ENCODE data around the gene SERPINA7.
A peak's percentile ranks its signal among the peaks of the same experiment; 100 is the strongest.

Gene SERPINA7

DNA sequence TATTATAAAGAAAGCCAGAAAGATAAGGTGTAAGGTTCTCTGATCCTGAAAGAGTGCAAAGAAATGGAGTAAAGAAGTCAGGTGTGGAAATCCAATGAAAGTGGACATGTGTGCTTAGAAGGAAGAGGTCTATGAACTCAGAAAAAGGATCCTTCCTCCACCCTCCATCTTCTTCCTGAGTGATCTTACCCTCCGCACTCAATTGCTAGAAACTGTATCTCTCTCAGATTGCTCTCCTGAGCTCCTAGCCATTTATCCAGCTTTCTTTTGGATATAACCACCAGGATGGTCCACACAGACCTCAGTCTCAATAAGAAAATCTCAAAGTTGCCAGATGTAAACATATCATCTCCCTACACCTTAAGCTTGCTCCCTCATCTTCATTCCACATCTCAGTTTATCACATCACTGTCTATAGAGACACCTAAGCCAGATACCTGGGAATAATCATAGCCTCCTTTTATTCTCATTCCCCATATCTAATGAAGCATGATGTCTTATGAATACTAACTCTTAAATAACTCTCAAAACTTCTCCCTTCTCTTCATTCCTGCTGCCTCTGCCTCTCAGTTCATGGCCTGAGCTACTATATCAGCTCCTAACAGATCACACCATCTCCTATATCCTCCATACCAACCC, 573 bp downstream of the SERPINA7 start:
- no peak overlapping the region for H3K4me3 ChIP-seq (ENCODE audit: low read depth, low read length)
- TF ChIP-seq MYC (IDR thresholded peaks at IDR 0.05; ENCODE audit: low read depth, low read length) (no peak), POLR2A (IDR thresholded peaks at IDR 0.05; ENCODE audit: extremely low read depth, insufficient read length) (no peak), CTCF (IDR thresholded peaks at IDR 0.05; ENCODE audit: low read depth, low read length) (no peak)
- TF ChIP-seq, protein P1, sequence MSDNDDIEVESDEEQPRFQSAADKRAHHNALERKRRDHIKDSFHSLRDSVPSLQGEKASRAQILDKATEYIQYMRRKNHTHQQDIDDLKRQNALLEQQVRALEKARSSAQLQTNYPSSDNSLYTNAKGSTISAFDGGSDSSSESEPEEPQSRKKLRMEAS (IDR thresholded peaks at IDR 0.05; ENCODE audit: low read depth, low read length): no peak
- no peak for DNase-seq (ENCODE audit: low read depth)

GRCh38 chrX:106036716-106037115, 1.8 kb downstream of the SERPINA7 start:
- TF ChIP-seq, protein P1 (IDR thresholded peaks at IDR 0.05; ENCODE audit: low read depth, low read length): no peak
- TF ChIP-seq CTCF (IDR thresholded peaks at IDR 0.05; ENCODE audit: low read depth, low read length): no peak
- no peak for TF ChIP-seq MYC (IDR thresholded peaks at IDR 0.05; ENCODE audit: low read depth, low read length)
- TF ChIP-seq POLR2A (IDR thresholded peaks at IDR 0.05; ENCODE audit: extremely low read depth, insufficient read length): no peak
- H3K4me3 ChIP-seq (ENCODE audit: low read depth, low read length): no peak overlapping the region
- DNase-seq (ENCODE audit: low read depth): no peak

DNA sequence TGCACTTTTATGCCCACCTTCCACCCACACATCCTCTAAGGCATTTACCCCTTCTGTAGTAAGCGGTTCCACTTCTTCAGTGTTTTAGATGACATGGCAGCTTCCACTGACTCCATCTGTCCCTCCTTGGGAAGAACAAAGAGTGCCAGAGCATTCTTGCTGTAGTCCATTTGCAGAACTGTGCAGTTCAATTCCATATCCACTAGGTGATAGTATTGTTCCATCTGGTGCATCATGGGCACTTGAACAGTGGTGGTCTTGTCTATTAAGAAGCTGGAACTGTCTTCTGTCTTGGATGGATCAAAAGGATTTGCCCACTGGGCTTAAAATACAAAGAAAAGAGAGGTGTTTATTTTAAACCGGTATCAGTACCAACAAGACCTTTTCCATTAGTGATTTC, 3.5 kb downstream of the SERPINA7 start:
- TF ChIP-seq CTCF (IDR thresholded peaks at IDR 0.05; ENCODE audit: low read depth, low read length) (peak; percentile 22), POLR2A (IDR thresholded peaks at IDR 0.05; ENCODE audit: extremely low read depth, insufficient read length) (no peak), MYC (IDR thresholded peaks at IDR 0.05; ENCODE audit: low read depth, low read length) (no peak)
- TF ChIP-seq, protein P1 (IDR thresholded peaks at IDR 0.05; ENCODE audit: low read depth, low read length): no peak
- peak; percentile 4 for DNase-seq (ENCODE audit: low read depth)
- H3K4me3 ChIP-seq (ENCODE audit: low read depth, low read length): no peak overlapping the region

GRCh38 chrX:106023947-106024346, 14.6 kb downstream of the SERPINA7 start:
- TF ChIP-seq, protein P1 (IDR thresholded peaks at IDR 0.05; ENCODE audit: low read depth, low read length): no peak
- TF ChIP-seq MYC (IDR thresholded peaks at IDR 0.05; ENCODE audit: low read depth, low read length): no peak
- TF ChIP-seq CTCF (IDR thresholded peaks at IDR 0.05; ENCODE audit: low read depth, low read length): no peak
- no peak for TF ChIP-seq POLR2A (IDR thresholded peaks at IDR 0.05; ENCODE audit: extremely low read depth, insufficient read length)
- DNase-seq (ENCODE audit: low read depth): no peak
- no peak overlapping the region for H3K4me3 ChIP-seq (ENCODE audit: low read depth, low read length)

DNA sequence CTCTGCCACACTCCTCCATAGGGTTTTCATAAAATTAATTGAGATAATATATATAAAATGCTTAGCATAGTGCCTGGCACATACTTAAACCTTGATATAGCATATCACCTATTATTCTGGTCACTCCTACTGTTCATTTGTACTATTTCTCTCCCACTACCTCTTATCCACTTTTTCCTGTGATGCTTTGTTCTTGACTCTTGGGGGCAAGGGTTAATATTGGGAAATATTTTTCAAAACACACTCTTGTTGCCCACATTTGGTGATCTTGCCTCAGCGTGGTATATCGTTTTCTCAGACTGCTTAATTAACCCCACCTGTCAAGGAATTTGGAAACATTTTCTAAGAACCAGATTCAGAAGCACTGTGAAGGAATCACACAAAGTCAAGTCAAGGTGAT, 16.3 kb downstream of the SERPINA7 start:
- no peak for DNase-seq (ENCODE audit: low read depth)
- TF ChIP-seq MYC (IDR thresholded peaks at IDR 0.05; ENCODE audit: low read depth, low read length) (no peak), POLR2A (IDR thresholded peaks at IDR 0.05; ENCODE audit: extremely low read depth, insufficient read length) (no peak), CTCF (IDR thresholded peaks at IDR 0.05; ENCODE audit: low read depth, low read length) (no peak)
- TF ChIP-seq, protein P1 (IDR thresholded peaks at IDR 0.05; ENCODE audit: low read depth, low read length): no peak
- H3K4me3 ChIP-seq (ENCODE audit: low read depth, low read length): no peak overlapping the region
